K562 (cell line): ENCODE results near the gene MAST4. TPM values are rescaled to one million over a fixed set of nuclear protein-coding genes. Genes with fewer than 3 reads are reported as not detected.

ENCODE experiments used
- ATAC-seq: fragments of 200-7000 bp; cut with Tn5 transposase; 3 replicates; pipeline ENCODE4 v1.9.1; 2020; ENCODE audit warnings: moderate library complexity
- BruUV-seq: library from RNA; stranded (reverse); fragments of 400-500 nt; replicated peaks from 2 replicates; lab custom pipeline; 2021; lab: Mats Ljungman, UMichigan
- CTCF ChIA-PET: fragments of 300-600 bp; formaldehyde crosslinking; extraction: SDS; loops from one replicate; lab custom pipeline; 2021; ENCODE audit warnings: low intra/inter-chr PET ratio; lab: Yijun Ruan, JAX
- POLR2A ChIA-PET: fragments of 300-600, 350-650 bp; sonication (Branson Sonifier 250); formaldehyde crosslinking; extraction: SDS; loops from one replicate; lab custom pipeline; 2021; ENCODE audit warnings: antibody characterized with exemption, inconsistent platforms; lab: Yijun Ruan, JAX
- DNase-seq, 4 experiments: peaks; one replicate each; pipeline versions ENCODE4 v3.0.0 to v3.0.0-alpha.2; 2011 to 2018; ENCODE audit warnings: low spot score in 3 of 4, mixed read lengths in 3 of 4; ENCODE audit errors: extremely low read depth in 1 of 4
- FAIRE-seq: peaks from 2 replicates; lab custom pipeline; 2011; peaks lifted over from hg19 to GRCh38; lab: Jason Lieb, UNC
- H2AFZ ChIP-seq: 2 replicates; pipeline ENCODE4 v1.6.0; 2011; ENCODE audit warnings: low read depth, low read length, control low read depth, inconsistent platforms
- H3K27ac ChIP-seq: fragments of 200-600 bp; 3 replicates; pipeline ENCODE4 v1.8.0; 2011; ENCODE audit warnings: low read depth, mild to moderate bottlenecking, control low read depth, inconsistent platforms, low read length, moderate library complexity, mixed read lengths; ENCODE audit errors: extremely low read depth
- H3K27me3 ChIP-seq, 2 experiments: fragments of 300-600 bp in 1 of 2; 2 replicates in 1 of 2; 3 replicates in 1 of 2; pipeline versions ENCODE4 v1.6.0 to v1.8.0; 2011; ENCODE audit warnings: inconsistent platforms in 2 of 2, low read length in 2 of 2, mild to moderate bottlenecking in 1 of 2, mixed read lengths in 1 of 2, moderate library complexity in 1 of 2; ENCODE audit not compliant: control insufficient read depth in 2 of 2, insufficient read depth in 2 of 2
- H3K36me3 ChIP-seq: fragments of 300-600 bp; 3 replicates; pipeline ENCODE4 v1.8.0; 2011; ENCODE audit warnings: mild to moderate bottlenecking, low read length, inconsistent platforms; ENCODE audit not compliant: control insufficient read depth, insufficient read depth
- H3K4me1 ChIP-seq, 2 experiments: fragments of 200-600 bp in 1 of 2; replicated peaks in 1 of 2; 2 replicates in 1 of 2; 3 replicates in 1 of 2; pipeline versions ENCODE4 v1.5.1 to v1.8.0; 2011; ENCODE audit warnings: inconsistent platforms in 2 of 2, low read length in 2 of 2, mild to moderate bottlenecking in 1 of 2, mixed read lengths in 1 of 2, moderate library complexity in 1 of 2; ENCODE audit not compliant: control insufficient read depth in 2 of 2, insufficient read depth in 2 of 2
- H3K4me2 ChIP-seq: 2 replicates; pipeline ENCODE4 v1.6.1; 2011; ENCODE audit warnings: low read length, control low read depth, inconsistent platforms, mixed read lengths; ENCODE audit not compliant: insufficient read depth
- H3K4me3 ChIP-seq: fragments of 200-600 bp; sonication (generic), shearing (Covaris generic); 2 replicates; pipeline ENCODE4 v1.5.1; 2016; ENCODE audit warnings: control low read depth, inconsistent platforms
- H3K79me2 ChIP-seq: fragments of 200-600 bp; 3 replicates; pipeline ENCODE4 v1.8.0; 2011; ENCODE audit warnings: low read length, inconsistent platforms; ENCODE audit not compliant: control insufficient read depth, insufficient read depth
- H3K9ac ChIP-seq, 2 experiments: 2 replicates each; pipeline versions ENCODE4 v1.6.0 to v1.6.1; 2011; ENCODE audit warnings: low read depth in 2 of 2, low read length in 2 of 2, control low read depth in 1 of 2, inconsistent platforms in 1 of 2, mild to moderate bottlenecking in 1 of 2, mixed read lengths in 1 of 2; ENCODE audit not compliant: insufficient read depth in 1 of 2
- H3K9me1 ChIP-seq: one replicate; pipeline ENCODE4 v1.6.0; 2011; ENCODE audit warnings: inconsistent platforms, mild to moderate bottlenecking, low read length, moderate library complexity; ENCODE audit not compliant: control insufficient read depth, insufficient read depth
- H3K9me3 ChIP-seq: replicated peaks from 2 replicates; pipeline ENCODE4 v1.5.1; 2011; ENCODE audit warnings: low read depth, low read length, inconsistent platforms; ENCODE audit not compliant: control insufficient read depth, insufficient read depth
- H4K20me1 ChIP-seq: replicated peaks from 2 replicates; pipeline ENCODE4 v1.6.1; 2011; ENCODE audit warnings: low read length, inconsistent platforms, mixed read lengths; ENCODE audit not compliant: control insufficient read depth, insufficient read depth
- ATF7 ChIP-seq: fragments of 450-650 bp; IDR thresholded peaks from 2 replicates; pipeline ENCODE4 v1.7.1; 2014; ENCODE audit warnings: mild to moderate bottlenecking, moderate library complexity
- BCL6 ChIP-seq: fragments of 250-450 bp; sonication (Bioruptor Pico); IDR thresholded peaks from 2 replicates; pipeline ENCODE4 v1.4.0; 2020
- E2F3 ChIP-seq: fragments of 250-450 bp; sonication (Bioruptor Pico); IDR thresholded peaks from 2 replicates; pipeline ENCODE4 v1.4.0; 2020; ENCODE audit warnings: mild to moderate bottlenecking
- HMG20B ChIP-seq: fragments of 250-450 bp; sonication (Bioruptor Pico); IDR thresholded peaks from 2 replicates; pipeline ENCODE4 v1.5.0; 2021; ENCODE audit warnings: mild to moderate bottlenecking
- KLF6 ChIP-seq: fragments of 250-450 bp; sonication (Bioruptor Pico); IDR thresholded peaks from 2 replicates; pipeline ENCODE4 v1.4.0; 2020; ENCODE audit warnings: mild to moderate bottlenecking, moderate library complexity, borderline replicate concordance
- MED1 ChIP-seq: sonication (generic); formaldehyde crosslinking; IDR thresholded peaks from 2 replicates; pipeline ENCODE4 v1.8.1; 2023; ENCODE audit warnings: missing genetic modification reagents, borderline replicate concordance
- NFIC ChIP-seq: fragments of 450-650 bp; IDR thresholded peaks from 2 replicates; pipeline ENCODE4 v1.6.1; 2017; ENCODE audit warnings: mild to moderate bottlenecking, inconsistent platforms
- RHOXF2B ChIP-seq: fragments of 250-450 bp; sonication (Bioruptor Pico); conservative IDR thresholded peaks from 2 replicates; pipeline ENCODE4 v1.5.1; 2021
- TRIM28 ChIP-seq: fragments of 450-650 bp; IDR thresholded peaks from 2 replicates; pipeline ENCODE4 v1.6.1; 2017
- WGBS: fragments of 100-300 bp; shearing (Covaris generic); methylation state at CpG from one replicate; pipeline ENCODE4 v1.1.6; 2016; ENCODE audit warnings: low coverage, mixed read lengths; ENCODE audit not compliant: insufficient coverage; ENCODE audit errors: missing lambda C conversion rate; 5-methylcytosine and 5-hydroxymethylcytosine counted together
- in situ Hi-C: fragments of 300-500 bp; cut with MboI; formaldehyde crosslinking; loops from 4 replicates; pipeline ENCODE4 v1.15.0; 2018; ENCODE audit warnings: inconsistent platforms, mixed read lengths
- intact Hi-C: fragments of 100-400 bp; cut with micrococcal nuclease; formaldehyde crosslinking; loops from 2 replicates; pipeline ENCODE4 v1.14.2; 2022
- polyA plus RNA-seq, 8 experiments: library from polyadenylated mRNA; depleted of rRNA in 4 of 8; stranded (reverse) in 5 of 8; unstranded in 3 of 8; fragments of >200 nt; fragmentation: Nextera tagmentation in 2 of 8; fragmentation: Illumina TruSeq in 1 of 8; extraction: Ambion mirVana in 2 of 8; extraction: Trizol in 1 of 8; gene quantifications; 2 replicates each; pipeline versions ENCODE4 v1.2.1 to v1.2.3, GENCODE V29; 2011 to 2014; ENCODE audit warnings: inconsistent platforms in 1 of 8, missing spikeins in 1 of 8
- total RNA-seq, 7 experiments: library from RNA; depleted of rRNA in 6 of 7; stranded (reverse); fragments of >200 nt in 6 of 7; fragmentation: Illumina TruSeq in 2 of 7; extraction: Trizol in 2 of 7; gene quantifications; 2 replicates each; pipeline versions ENCODE4 v1.2.1 to v1.2.3, GENCODE V29; 2011 to 2021; ENCODE audit warnings: low replicate concordance in 1 of 7

MAST4 gene
- total and polyA plus RNA-seq, 9 of the 15 experiments (the other 6 are each of a cell fraction or from before 2014, with no cell fraction given): 0.88 to 10.1 (median 5.2) TPM

DNA sequence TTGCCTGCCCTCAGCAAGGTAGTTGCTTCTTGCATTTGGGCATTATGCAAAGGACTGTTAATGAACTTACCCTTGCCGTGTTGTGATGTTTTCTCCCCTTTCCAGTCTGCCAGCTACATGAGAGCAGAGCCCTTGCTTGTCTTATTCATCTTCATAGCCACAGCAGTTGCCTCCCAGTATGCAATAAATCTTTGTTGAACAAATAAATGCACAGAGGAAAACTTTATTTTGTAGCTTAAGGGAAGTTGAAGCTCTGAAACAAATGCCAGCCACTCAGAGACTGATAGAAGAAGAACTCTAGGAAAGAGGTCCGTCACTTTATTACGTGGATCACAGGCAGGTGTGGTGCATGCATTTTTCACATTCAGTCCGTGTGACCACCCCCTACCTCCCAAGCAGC, 19.7 kb downstream of the MAST4 start:
- Histone ChIP-seq H3K9ac (no peak overlapping the region), H3K36me3 (no peaks in the 10 kb centered on the region), H3K4me1 (no peaks in the 10 kb centered on the region), H3K4me2 (no peak overlapping the region), H2AFZ (no peak overlapping the region), H3K4me3 (no peak overlapping the region), H3K27ac (no peak overlapping the region), H3K27me3 (peaks cover 0 to 6% of the 10 kb centered on the region in 2 experiments; a peak in 3 of 5 replicates), H4K20me1 (no peaks in the 10 kb centered on the region), H3K9me1 (no peaks in the 10 kb centered on the region), H3K79me2 (no peaks in the 10 kb centered on the region), H3K9me3 (no peaks in the 10 kb centered on the region)
- DNase-seq (no peak), FAIRE-seq (no peak), ATAC-seq (no peak)
- CTCF ChIA-PET: no interaction called here
- in situ Hi-C loops: no loop called here
- WGBS: 0% methylated on average over 4 of the region's 4 CpGs
- intact Hi-C loops: no loop called here
- POLR2A ChIA-PET: interaction anchor here (0.7 kb wide), 1 partner anchor 113 kb away, joined by 5 read pairs; no protein-coding TSS in a partner anchor
- BruUV-seq: no TSS peak
- TF ChIP-seq NFIC (no peak), TRIM28 (no peak), E2F3 (no peak), BCL6 (CRISPR knock-in tag) (no peak), HMG20B (CRISPR knock-in tag) (no peak), MED1 (CRISPR knock-in tag) (no peak), KLF6 (CRISPR knock-in tag) (no peak), ATF7 (no peak), RHOXF2B (CRISPR knock-in tag) (no peak)
